ENCODE data around the gene TRMT13.

TRMT13 gene

GRCh38 chr1:100151679-100152078 lies 18.7 kb downstream of the TRMT13 start:
- no peak for DNase-seq (ENCODE audit: low read depth in 2 of 2)
- TF ChIP-seq CTCF (IDR thresholded peaks at IDR 0.05; ENCODE audit: low read depth, low read length): no peak
- H3K4me3 ChIP-seq (replicated peaks in 1 of 2; ENCODE audit: low read depth in 2 of 2, low read length in 2 of 2): no peak overlapping the region

GRCh38 chr1:100152271-100152670 lies 19.3 kb downstream of the TRMT13 start:
- H3K4me3 ChIP-seq (replicated peaks in 1 of 2; ENCODE audit: low read depth in 2 of 2, low read length in 2 of 2): no peak overlapping the region
- TF ChIP-seq CTCF (IDR thresholded peaks at IDR 0.05; ENCODE audit: low read depth, low read length): no peak
- no peak for DNase-seq (ENCODE audit: low read depth in 2 of 2)

GRCh38 chr1:100162881-100163280 lies 29.9 kb downstream of the TRMT13 start:
- TF ChIP-seq CTCF (IDR thresholded peaks at IDR 0.05; ENCODE audit: low read depth, low read length): no peak
- no peak for DNase-seq (ENCODE audit: low read depth in 2 of 2)
- no peak overlapping the region for H3K4me3 ChIP-seq (replicated peaks in 1 of 2; ENCODE audit: low read depth in 2 of 2, low read length in 2 of 2)

- DNase-seq (ENCODE audit: low read depth in 2 of 2): peak; percentile 86 to 93
- no peak overlapping the region for H3K4me3 ChIP-seq (replicated peaks in 1 of 2; ENCODE audit: low read depth in 2 of 2, low read length in 2 of 2)
- TF ChIP-seq CTCF (IDR thresholded peaks at IDR 0.05; ENCODE audit: low read depth, low read length): no peak
Observed at GRCh38 chr1:100164216-100164615, 31.3 kb downstream of the TRMT13 start.

GRCh38 chr1:100164702-100165101 lies 31.7 kb downstream of the TRMT13 start:
- TF ChIP-seq CTCF (IDR thresholded peaks at IDR 0.05; ENCODE audit: low read depth, low read length): no peak
- H3K4me3 ChIP-seq (replicated peaks in 1 of 2; ENCODE audit: low read depth in 2 of 2, low read length in 2 of 2): no peak overlapping the region
- no peak for DNase-seq (ENCODE audit: low read depth in 2 of 2)

GRCh38 chr1:100168051-100168450 lies 35.1 kb downstream of the TRMT13 start:
- TF ChIP-seq CTCF (IDR thresholded peaks at IDR 0.05; ENCODE audit: low read depth, low read length): no peak
- H3K4me3 ChIP-seq (replicated peaks in 1 of 2; ENCODE audit: low read depth in 2 of 2, low read length in 2 of 2): no peak overlapping the region
- DNase-seq (ENCODE audit: low read depth in 2 of 2): no peak

GRCh38 chr1:100177295-100178041 lies 44.5 kb downstream of the TRMT13 start:
- TF ChIP-seq CTCF (IDR thresholded peaks at IDR 0.05; ENCODE audit: low read depth, low read length): no peak
- no peak for DNase-seq (ENCODE audit: low read depth in 2 of 2)
- H3K4me3 ChIP-seq (replicated peaks in 1 of 2; ENCODE audit: low read depth in 2 of 2, low read length in 2 of 2): no peak overlapping the region
